HG03039 (cell line): ENCODE measurements around the gene TSPAN1.

Experiments
- ATAC-seq: cut with Tn5 transposase; IDR thresholded peaks from one replicate; pipeline ENCODE4 v1.9.1; 2021; ENCODE audit warnings: mild to moderate bottlenecking, moderate library complexity; ENCODE audit not compliant: unreplicated experiment

TSPAN1 gene

GRCh38 chr1:46159516-46159915 is 15.4 kb upstream of the TSPAN1 start:
- no peak for ATAC-seq

GRCh38 chr1:46160212-46160611 is 14.7 kb upstream of the TSPAN1 start:
- no peak for ATAC-seq

GRCh38 chr1:46166521-46167462 is 8.1 kb upstream of the TSPAN1 start:
- ATAC-seq = no peak

DNA sequence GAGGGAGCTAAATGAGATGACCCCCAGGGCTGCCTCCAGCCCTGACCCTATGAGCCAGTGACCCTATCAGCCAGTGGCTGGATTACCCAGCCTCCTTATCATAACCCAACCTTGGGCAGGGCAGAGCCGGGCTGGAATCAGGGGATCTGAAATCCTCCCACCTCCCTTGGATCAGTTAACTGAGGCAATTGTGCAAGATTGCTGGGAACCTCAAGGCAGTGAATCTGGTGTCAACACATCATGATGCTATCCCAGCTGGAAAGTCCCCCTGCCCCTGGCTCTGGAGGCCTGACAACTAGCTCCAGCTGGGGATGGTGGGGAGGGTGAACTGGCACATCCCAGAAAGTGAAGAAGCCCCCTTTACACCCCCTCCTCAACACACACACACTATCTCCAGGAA is 6.4 kb upstream of the TSPAN1 start:
- no peak for ATAC-seq

DNA sequence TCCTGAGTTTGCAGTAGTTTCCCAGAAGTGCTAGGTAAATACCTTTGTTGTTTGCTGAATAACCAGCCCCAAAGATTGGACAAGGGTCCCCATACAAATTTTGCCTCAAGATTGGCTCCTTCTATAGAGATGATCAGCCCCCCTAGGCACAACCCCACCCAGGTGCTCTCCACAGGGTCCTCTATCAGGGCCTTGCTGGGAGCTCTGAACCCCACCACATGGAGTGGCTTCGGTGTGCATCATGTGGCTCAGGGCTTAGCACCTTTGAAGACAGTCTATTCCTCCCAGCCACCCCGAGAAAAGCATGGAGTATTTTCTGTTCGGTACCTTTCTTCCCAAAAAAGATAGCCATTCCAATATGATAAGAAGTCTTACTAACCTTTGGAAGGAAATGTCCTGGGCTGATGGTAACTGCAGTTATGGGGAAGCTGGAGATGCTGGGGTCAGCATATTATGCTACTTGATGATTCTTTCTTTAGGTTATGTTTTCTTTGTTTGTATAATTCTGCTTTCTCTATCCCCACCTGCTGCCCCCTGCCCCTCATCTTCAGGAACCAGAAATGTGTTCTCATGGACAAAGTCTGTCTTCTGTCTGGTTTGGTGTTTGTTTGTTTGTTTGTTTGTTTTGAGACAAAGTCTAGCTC is 5.0 kb upstream of the TSPAN1 start:
- no peak for ATAC-seq

GRCh38 chr1:46171351-46171750 is 3.5 kb upstream of the TSPAN1 start:
- no peak for ATAC-seq

GRCh38 chr1:46171871-46172270 is 3.0 kb upstream of the TSPAN1 start:
- ATAC-seq = no peak

DNA sequence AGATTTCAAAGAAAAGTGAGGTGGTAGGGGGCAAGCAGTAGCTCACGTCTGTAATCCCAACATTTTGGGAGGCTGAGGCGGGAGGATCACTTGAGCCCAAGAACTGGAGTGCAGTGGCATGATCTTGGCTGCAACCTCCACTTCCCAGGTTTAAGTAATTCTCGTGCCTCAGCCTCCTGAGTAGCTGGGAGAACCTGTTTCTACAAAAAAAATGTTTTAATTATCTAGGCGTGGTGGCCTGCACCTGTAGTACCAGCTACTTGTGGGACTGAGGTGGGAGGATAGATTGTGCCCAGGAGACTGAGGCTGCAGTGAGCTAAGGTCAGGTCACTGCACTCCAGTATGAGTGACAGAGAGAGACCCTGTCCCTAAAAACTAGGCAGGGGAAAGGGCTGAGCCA is 2.6 kb upstream of the TSPAN1 start:
- no peak for ATAC-seq

DNA sequence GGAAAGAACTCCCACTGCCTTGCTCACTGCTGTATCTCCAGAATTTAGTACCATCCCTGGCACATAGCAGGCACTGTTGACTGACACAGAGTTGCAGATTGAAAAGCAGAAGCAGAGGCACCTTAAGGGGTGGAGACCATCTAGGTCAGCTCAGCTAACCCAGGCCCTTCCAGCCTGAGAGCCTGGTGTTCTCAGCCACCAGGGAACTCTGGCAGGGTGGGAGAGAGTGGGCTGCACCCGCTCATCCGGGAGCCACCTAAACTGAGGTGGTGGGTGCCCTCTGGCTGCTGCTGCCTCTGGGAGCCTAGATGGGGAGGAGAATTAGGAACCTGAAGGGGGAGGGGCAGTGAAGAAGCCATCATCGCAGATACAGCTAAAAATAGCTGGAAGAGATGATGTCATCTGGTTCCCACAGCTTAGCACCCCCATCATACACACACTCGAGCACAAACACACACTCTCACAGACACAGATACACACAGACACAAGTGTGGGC is 1.5 kb upstream of the TSPAN1 start:
- ATAC-seq = no peak

GRCh38 chr1:46175243-46175642 is 356 bp downstream of the TSPAN1 start:
- no peak for ATAC-seq

DNA sequence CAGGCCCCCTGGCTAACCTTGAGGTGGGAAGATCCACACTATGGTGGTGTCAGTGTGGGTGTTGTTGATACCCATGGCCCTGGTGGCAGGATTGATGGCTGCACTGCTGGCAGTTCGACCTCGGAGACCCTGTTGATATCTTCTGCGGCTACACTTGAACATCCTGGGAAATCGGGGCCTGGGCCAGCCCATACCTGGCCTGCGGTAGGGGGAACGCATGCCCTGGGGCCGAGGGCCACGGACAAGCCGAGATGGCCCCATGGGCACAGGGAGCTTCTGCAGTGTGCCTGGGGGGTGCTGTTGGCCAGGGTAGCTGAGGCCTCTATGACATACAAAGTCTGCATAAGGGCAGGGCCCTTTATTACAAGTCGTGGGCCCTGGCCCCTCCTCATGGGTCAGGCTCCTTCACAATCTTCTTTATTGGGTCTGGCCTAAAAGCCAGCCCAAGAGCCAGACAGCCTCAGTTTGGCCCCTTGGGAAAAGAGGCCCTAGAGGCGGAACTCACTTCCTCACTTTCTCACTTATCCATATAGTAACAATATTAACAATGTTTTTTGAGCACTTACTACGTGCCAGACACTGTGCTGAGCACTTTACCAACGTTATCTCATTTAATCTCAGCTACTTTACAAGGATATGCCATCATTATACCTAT is 1.5 kb downstream of the TSPAN1 start, which contains the start of gene P3R3URF:
P3R3URF (minus strand) TSS at position 278 of the 655 bp plus-strand sequence; CDS start at position 261, 17 bp downstream.
- no peak for ATAC-seq

GRCh38 chr1:46179138-46180081 is 4.5 kb downstream of the TSPAN1 start:
- peak; percentile 50 for ATAC-seq

GRCh38 chr1:46180082-46180616 is 5.3 kb downstream of the TSPAN1 start:
- ATAC-seq = no peak

GRCh38 chr1:46181343-46182260 is 6.7 kb downstream of the TSPAN1 start:
- ATAC-seq = no peak

GRCh38 chr1:46183079-46183847 is 8.4 kb downstream of the TSPAN1 start:
- ATAC-seq = no peak

DNA sequence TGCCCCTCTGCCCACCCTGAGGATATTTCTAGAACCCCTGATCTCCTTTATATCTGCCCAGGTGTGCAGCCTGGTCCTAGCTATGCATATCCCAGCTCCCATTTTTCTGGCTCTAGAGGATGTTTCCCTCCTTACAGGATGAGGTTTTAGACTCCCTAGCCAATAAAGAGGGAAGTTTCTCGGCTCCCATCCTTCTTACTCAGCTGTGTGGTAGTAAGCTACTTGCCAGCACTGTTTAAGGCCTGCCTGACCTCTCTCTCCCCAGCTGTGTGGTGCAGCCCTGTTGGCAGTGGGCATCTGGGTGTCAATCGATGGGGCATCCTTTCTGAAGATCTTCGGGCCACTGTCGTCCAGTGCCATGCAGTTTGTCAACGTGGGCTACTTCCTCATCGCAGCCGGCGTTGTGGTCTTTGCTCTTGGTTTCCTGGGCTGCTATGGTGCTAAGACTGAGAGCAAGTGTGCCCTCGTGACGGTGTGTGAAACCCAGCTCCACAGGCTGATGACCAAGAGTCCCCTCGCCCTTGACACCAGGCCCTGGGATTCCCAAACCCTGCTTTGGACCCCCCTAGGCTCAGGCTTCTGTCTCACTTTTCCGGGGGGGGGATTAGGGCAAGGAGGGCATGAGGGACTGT is 9.2 kb downstream of the TSPAN1 start:
- no peak for ATAC-seq

DNA sequence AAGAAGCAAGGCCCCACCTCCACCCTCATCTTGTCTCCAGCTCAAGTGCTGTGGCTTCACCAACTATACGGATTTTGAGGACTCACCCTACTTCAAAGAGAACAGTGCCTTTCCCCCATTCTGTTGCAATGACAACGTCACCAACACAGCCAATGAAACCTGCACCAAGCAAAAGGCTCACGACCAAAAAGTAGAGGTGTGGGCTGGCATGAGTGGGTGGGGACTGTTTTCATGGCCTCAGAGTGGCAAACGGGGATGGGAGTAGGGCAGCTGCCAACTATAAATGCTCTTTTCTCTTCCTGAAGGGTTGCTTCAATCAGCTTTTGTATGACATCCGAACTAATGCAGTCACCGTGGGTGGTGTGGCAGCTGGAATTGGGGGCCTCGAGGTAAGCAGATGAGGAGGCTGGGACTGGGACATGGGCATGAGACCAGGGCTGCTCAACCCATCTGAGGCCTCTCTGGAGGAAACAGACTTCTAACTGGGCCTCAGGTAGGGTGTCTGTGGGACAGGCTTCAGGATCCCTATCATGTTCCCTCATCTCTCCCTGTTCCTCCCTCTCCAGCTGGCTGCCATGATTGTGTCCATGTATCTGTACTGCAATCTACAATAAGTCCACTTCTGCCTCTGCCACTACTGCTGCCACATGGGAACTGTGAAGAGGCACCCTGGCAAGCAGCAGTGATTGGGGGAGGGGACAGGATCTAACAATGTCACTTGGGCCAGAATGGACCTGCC is 10.2 kb downstream of the TSPAN1 start:
- no peak for ATAC-seq
